AG09319 (cell line): Measurements from ENCODE around the gene PEX10.
"Not testable (repeated sequence)": the region's sequence is repeated elsewhere in the genome, so short reads cannot be mapped to it uniquely, and the experiment has no call there.

ENCODE experiments used
- DNase-seq: peaks from one replicate; pipeline ENCODE4 v3.0.0-alpha.2; 2010; ENCODE audit warnings: low read depth; ENCODE audit errors: extremely low read depth
- TF ChIP-seq, protein P1 (sequence below): IDR thresholded peaks from 2 replicates; pipeline ENCODE4 v1.5.1; 2011; ENCODE audit warnings: low read depth, mild to moderate bottlenecking, inconsistent platforms, low read length, moderate library complexity

Gene PEX10

DNA sequence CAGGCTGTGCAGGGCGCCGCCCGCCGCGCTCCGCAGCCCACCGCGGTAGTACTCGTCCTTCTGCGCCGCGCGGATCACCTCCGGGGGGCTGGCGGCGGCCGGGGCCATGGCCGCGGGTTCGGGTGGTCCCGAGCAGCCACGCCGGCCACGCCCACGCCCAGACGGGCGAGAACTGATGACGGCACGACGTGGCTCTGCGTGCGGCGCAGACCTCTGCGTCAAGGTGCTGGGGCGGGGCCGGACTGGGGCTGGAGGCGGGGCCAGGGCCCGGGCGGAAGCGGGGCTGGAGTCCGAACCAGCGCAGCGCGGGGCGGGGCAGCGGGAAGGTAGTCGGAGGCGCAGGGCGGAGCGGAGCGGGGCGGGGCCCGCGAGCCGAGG, at the start of gene PEX10:
TSS of gene PEX10 (minus strand) at position 170 of the 378 bp plus-strand sequence. CDS start at position 108, 62 bp downstream.
- DNase-seq: peak; percentile 83
- TF ChIP-seq, protein P1, sequence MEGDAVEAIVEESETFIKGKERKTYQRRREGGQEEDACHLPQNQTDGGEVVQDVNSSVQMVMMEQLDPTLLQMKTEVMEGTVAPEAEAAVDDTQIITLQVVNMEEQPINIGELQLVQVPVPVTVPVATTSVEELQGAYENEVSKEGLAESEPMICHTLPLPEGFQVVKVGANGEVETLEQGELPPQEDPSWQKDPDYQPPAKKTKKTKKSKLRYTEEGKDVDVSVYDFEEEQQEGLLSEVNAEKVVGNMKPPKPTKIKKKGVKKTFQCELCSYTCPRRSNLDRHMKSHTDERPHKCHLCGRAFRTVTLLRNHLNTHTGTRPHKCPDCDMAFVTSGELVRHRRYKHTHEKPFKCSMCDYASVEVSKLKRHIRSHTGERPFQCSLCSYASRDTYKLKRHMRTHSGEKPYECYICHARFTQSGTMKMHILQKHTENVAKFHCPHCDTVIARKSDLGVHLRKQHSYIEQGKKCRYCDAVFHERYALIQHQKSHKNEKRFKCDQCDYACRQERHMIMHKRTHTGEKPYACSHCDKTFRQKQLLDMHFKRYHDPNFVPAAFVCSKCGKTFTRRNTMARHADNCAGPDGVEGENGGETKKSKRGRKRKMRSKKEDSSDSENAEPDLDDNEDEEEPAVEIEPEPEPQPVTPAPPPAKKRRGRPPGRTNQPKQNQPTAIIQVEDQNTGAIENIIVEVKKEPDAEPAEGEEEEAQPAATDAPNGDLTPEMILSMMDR: no peak

DNA sequence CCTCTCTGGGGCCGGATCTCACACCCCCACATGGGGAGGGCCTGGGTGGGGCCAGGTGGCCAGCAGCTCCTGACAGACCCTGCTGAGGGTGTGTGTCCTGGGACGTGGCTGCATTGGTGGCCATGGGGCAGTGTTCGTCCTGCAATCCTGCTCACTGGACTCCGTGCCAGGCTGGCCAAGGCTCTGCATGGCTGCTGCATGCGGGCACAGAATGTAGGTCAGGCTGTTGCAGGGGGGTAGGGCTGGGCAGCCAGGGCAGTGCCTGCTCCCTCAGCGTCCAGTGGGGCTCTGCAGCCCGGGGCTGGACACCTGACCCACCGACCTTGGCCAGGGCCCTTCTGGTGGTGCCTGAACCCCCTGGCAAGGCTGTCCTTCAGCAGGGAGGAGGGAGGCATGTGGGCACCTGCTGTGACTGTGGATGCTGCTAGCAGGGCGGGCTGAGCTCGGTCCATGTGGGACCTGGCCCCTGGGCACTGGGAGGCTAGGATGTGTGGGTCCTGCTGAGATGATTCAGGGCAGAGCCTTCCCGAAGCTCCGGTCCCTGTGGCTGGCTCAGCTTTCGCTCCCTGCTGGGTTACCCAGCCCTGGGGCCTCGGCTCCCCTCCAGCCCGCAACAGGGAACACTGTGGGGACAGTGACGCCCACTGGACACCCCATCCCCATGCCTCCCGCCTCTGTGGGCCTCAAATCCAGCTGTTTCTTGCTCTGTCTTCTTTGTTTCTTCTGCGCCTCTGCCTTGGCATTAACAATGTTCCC, 48.8 kb upstream of the PEX10 start:
- no peak for DNase-seq
- TF ChIP-seq, protein P1: no peak

DNA sequence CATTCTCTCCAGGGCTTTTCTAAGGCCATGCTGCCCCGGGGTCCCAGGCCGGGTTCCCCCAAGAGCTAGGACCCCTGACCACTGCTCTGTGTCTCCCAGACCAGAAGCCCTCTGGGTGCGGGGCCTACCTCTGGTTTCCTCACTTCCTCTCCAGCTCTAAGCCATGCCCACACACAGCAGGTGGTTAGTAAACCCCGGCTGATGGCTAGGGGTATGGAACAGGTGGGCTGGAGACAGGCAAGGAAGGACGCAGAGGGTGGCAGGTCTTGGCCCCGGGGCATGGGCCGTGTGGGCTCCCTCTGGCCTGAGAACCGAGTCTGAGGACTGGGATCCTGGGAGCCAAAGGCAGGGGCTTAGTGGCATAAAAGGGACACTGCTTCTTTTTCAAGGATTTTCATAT, 47.8 kb upstream of the PEX10 start:
- DNase-seq: no peak
- TF ChIP-seq, protein P1: no peak

DNA sequence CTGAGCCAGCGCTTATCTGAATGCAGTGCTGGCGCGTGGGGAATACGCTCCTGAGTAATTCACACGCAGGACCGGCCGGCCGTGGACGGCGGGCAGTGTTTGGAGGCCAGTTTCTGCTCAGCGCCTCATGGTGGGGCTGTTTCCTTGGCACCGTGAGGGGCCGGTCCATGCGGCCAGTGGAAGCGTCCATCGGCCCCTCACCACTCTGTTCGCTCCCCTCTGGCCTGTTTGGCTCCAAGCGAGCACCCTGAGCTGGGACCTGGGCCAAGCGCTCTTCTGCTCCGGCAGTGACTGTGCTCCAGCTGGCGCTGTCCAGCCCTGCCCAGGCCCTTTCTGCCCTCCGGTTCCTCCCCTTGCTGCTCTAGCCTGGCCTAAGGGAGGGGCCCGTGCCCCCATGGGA, 47.4 kb upstream of the PEX10 start:
- DNase-seq: no peak
- TF ChIP-seq, protein P1: peak; percentile 1; the same call in 1 of the 2 replicates

DNA sequence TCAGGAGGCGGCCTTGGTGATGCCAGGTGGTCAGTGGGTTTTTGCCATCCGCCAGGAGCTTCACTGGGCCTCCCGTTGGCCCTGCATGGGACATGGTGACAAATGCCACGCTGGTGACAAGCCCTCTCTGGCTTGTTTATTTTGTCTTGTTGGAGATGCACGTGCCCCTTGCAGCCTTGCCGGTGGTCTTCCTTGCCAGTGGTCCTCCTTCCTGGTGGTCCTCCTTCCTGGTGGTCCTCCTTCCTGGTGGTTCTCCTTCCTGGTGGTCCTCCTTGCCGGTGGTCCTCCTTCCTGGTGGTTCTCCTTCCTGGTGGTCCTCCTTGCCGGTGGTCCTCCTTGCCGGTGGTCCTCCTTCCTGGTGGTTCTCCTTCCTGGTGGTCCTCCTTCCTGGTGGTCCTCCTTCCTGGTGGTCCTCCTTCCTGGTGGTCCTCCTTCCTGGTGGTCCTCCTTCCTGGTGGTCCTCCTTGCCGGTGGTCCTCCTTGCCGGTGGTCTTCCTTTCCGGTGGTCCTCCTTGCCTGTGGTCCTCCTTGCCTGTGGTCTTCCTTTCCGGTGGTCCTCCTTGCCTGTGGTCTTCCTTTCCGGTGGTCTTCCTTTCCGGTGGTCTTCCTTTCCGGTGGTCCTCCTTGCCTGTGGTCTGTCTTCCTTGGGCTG, 46.9 kb upstream of the PEX10 start:
- not testable (repeated sequence) for DNase-seq

DNA sequence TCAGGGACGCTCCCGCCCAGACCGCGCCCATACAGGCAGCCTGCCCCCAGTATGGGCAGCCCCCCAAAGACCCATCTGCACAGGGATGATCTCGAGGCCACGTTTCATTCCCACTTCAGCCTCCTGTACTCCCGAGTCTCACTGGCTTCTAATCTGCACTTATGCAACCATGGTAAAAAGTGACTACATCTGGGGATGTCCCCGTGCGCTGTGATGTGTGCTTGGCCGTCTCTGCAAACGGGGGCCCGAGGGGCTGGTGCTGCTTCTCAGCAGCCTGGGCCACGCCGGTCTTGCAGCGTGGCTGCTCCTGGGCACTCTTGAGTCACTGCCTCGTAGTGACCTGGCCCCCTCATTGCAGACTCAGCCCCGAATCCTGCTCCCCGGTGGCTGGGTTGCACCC, 46.3 kb upstream of the PEX10 start:
- TF ChIP-seq, protein P1: no peak
- no peak for DNase-seq

DNA sequence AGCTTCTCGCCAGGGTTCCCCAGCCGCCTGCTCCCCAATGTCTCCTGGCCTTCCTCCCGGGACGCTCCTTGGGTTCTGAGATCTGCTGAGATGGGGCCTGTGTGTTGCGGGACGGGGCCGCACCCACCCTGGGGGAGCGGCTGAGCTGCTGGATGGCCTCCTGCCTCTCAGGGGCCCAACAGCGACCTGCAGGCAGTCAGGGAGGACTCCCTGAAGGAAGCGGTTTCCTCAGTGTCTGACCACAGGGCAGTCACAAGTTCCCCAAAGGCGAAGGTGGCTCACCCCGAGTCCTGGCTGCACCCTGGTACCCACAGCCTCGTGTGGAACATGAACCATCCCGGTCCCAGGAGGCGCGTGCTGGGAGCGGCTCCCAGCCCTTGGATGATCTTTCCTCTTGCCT, 45.1 kb upstream of the PEX10 start:
- TF ChIP-seq, protein P1: no peak
- DNase-seq: no peak
